Measurements from ENCODE around the gene INPP5D. TPM values are rescaled to one million over a fixed set of nuclear protein-coding genes. Genes with fewer than 3 reads are reported as not detected.
"Not testable (repeated sequence)": the region's sequence is repeated elsewhere in the genome, so short reads cannot be mapped to it uniquely, and the experiment has no call there.

Gene INPP5D
- total RNA-seq, 2 donors from 2014 or later = 6.5 to 7.1 TPM

DNA sequence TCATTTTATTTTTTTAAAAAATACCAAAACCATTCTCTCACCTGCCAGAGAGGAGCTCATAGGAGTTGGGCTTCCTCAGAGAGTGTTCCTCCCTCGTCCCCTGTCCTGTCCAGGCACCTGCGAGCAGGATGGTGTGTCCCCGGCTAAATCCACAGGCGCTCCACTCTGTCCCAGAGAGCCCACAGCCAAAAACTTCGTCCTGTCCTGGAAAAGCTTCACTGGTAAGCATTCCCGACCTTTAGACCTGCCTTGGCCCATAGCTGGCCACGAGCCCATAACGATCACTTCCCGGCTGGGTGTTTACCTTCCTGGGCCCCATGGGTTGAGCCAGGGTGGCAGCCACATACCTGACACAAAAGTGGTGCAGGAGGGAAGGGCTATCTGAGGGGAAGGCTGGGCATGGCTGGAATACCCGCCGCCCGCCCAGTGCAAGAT lies 47.1 kb upstream of the INPP5D start, which contains the start of gene NGEF:
Gene NGEF, minus strand, starts transcription at position 230 of the 435 bp plus-strand sequence. CDS start 38,366 bp downstream, outside the sequence.
- no peaks in the 10 kb centered on the region for H3K36me3 ChIP-seq
- DNase-seq = peak; percentile 95
- H3K4me1 ChIP-seq = no peaks in the 10 kb centered on the region
- TF ChIP-seq, protein P1, sequence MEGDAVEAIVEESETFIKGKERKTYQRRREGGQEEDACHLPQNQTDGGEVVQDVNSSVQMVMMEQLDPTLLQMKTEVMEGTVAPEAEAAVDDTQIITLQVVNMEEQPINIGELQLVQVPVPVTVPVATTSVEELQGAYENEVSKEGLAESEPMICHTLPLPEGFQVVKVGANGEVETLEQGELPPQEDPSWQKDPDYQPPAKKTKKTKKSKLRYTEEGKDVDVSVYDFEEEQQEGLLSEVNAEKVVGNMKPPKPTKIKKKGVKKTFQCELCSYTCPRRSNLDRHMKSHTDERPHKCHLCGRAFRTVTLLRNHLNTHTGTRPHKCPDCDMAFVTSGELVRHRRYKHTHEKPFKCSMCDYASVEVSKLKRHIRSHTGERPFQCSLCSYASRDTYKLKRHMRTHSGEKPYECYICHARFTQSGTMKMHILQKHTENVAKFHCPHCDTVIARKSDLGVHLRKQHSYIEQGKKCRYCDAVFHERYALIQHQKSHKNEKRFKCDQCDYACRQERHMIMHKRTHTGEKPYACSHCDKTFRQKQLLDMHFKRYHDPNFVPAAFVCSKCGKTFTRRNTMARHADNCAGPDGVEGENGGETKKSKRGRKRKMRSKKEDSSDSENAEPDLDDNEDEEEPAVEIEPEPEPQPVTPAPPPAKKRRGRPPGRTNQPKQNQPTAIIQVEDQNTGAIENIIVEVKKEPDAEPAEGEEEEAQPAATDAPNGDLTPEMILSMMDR (IDR thresholded peaks at IDR 0.05) = no peak
- H3K4me3 ChIP-seq = peak within 1 kb of the TSS; percentile 18
- H3K9me3 ChIP-seq = no peaks in the 10 kb centered on the region
- no peaks in the 10 kb centered on the region for H3K27me3 ChIP-seq
- peak within 1 kb of the TSS; percentile 53 to 75 for H3K9ac ChIP-seq (ENCODE audit: low read depth in 2 of 2, low read length in 2 of 2)
- intact Hi-C loops (cut with DNase I) = no loop called here
- peak within 1 kb of the TSS; percentile 85 for H3K27ac ChIP-seq

DNA sequence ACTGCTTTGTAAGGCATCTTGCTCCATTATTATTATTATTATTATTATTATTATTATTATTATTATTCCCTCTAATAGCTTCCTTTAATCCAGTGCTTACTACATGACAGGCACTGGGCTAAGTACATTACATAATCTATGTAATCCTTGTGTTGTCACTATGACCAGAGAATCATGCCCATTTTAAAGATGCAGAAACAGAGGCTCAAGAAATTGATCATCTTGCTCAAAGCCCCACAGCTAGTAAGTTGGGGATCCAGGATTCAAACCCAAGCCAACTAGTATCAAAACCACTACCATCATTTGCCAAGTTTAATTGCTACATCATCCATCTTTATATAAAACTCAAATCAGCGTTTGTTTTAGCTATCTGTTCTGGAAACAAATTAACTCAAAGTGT lies 46.5 kb upstream of the INPP5D start:
- TF ChIP-seq, protein P1 (IDR thresholded peaks at IDR 0.05) = no peak
- H3K27ac ChIP-seq = peak overlapping the region; percentile 85
- H3K4me3 ChIP-seq = no peak overlapping the region

DNA sequence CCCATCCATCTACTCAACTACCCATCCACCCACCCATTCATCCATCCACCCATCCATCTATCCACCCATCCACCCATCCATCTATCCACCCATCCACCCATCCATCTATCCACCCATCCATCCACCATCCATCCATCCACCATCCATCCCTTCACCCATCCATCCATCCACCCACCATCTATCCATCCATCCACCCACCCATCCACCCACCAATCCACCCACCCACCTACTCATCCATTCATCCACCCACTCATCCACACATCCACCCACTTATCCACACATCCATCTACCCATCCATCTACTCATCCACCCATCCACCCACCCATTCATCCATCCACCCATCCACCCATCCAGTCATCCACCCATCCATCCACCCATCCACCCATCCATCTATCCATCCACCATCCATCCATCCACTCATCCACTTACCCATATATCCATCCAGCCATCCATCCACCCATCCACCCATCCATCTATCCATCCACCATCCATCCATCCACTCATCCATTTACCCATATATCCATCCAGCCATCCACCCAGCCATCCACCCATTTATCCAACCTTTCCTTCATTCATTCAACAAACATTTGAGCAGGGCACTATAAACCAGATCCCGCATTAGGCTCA lies 45.0 kb upstream of the INPP5D start:
- no peak overlapping the region for H3K27ac ChIP-seq
- H3K9ac ChIP-seq (ENCODE audit: low read depth in 2 of 2, low read length in 2 of 2) = no peak overlapping the region
- no peaks in the 10 kb centered on the region for H3K9me3 ChIP-seq
- TF ChIP-seq, protein P1 (IDR thresholded peaks at IDR 0.05) = no peak
- no peaks in the 10 kb centered on the region for H3K36me3 ChIP-seq
- DNase-seq = no peak
- no peaks in the 10 kb centered on the region for H3K27me3 ChIP-seq
- no peaks in the 10 kb centered on the region for H3K4me1 ChIP-seq
- H3K4me3 ChIP-seq = no peak overlapping the region
- intact Hi-C loops (cut with DNase I) = no loop called here

More for the DNA sequence above, 46.5 kb upstream of the INPP5D start:
- no peak for DNase-seq
- H3K36me3 ChIP-seq = no peaks in the 10 kb centered on the region
- H3K9ac ChIP-seq (ENCODE audit: low read depth in 2 of 2, low read length in 2 of 2) = peak overlapping the region in 1 of 2 donors; percentile 75
- H3K4me1 ChIP-seq = no peaks in the 10 kb centered on the region
- H3K27me3 ChIP-seq = no peaks in the 10 kb centered on the region
- intact Hi-C loops (cut with DNase I) = no loop called here
- H3K9me3 ChIP-seq = no peaks in the 10 kb centered on the region

DNA sequence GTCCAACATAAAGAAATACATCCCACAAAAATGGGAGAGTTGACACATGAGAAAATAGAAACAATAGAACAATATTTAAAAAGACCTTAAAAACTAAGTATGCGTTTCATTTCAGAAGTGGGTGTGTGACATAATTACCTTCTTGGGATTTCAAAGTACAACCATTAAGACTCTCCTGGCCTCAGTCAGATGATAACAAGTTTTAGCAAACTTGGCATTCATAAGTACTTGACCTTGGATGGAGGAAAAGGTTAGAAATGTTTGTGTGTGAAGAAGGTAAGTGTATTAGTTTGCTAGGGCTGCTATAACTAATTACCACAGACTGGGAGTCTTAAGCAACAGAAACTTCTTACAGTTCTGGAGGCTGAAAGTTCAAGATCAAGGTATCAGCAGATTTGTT lies 42.2 kb upstream of the INPP5D start:
- no peak overlapping the region for H3K4me3 ChIP-seq
- intact Hi-C loops (cut with DNase I) = no loop called here
- no peak for DNase-seq
- TF ChIP-seq, protein P1 (IDR thresholded peaks at IDR 0.05) = no peak
- H3K4me1 ChIP-seq = no peaks in the 10 kb centered on the region
- H3K36me3 ChIP-seq = no peaks in the 10 kb centered on the region
- H3K9ac ChIP-seq (ENCODE audit: low read depth in 2 of 2, low read length in 2 of 2) = no peak overlapping the region
- H3K9me3 ChIP-seq = no peaks in the 10 kb centered on the region
- peak overlapping the region; percentile 38 for H3K27ac ChIP-seq
- H3K27me3 ChIP-seq = no peaks in the 10 kb centered on the region

DNA sequence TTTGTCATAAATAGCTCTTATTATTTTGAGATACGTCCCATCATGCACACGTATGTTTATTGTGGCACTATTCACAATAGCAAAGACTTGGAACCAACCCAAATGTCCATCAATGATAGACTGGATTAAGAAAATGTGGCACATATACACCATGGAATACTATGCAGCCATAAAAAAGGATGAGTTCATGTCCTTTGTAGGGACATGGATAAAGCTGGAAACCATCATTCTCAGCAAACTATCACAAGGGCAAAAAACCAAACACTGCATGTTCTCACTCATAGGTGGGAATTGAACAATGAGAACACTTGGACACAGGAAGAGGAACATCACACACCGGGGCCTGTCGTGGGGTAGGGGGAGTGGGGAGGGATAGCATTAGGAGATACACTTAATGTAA lies 40.5 kb upstream of the INPP5D start:
- H3K4me3 ChIP-seq; H3K27ac ChIP-seq; DNase-seq; H3K9ac ChIP-seq (ENCODE audit: low read depth in 2 of 2, low read length in 2 of 2); H3K4me1 ChIP-seq; H3K27me3 ChIP-seq; intact Hi-C loops (cut with DNase I); H3K36me3 ChIP-seq; H3K9me3 ChIP-seq: not testable (repeated sequence)

DNA sequence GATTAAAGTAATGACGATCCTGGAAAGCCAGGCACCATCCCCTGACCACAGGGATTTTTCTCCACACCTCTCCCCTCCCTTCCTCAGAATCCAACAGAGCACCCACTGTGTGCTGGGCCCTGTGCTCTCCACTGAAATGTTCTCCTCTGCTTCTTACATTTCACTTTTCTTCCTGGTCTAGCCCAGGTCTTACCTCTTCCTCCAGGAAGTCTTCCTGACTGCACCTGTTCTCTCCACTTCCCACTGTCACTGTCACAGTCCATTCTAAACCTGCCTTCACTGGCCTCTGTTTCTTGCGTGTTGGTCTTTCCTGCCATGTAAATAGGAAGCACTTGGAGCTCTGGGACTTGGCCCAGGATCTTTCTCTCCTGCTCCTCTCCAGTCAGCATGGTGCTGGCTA lies 39.7 kb upstream of the INPP5D start:
- Histone ChIP-seq H3K4me1 (no peaks in the 10 kb centered on the region), H3K27me3 (no peaks in the 10 kb centered on the region), H3K27ac (no peak overlapping the region), H3K36me3 (no peaks in the 10 kb centered on the region), H3K4me3 (no peak overlapping the region), H3K9ac (ENCODE audit: low read depth in 2 of 2, low read length in 2 of 2) (no peak overlapping the region), H3K9me3 (no peaks in the 10 kb centered on the region)
- TF ChIP-seq, protein P1 (IDR thresholded peaks at IDR 0.05) = no peak
- intact Hi-C loops (cut with DNase I) = no loop called here
- DNase-seq = no peak
